Pancreas (tissue), 10 donors: ENCODE data around the gene ZBTB7A. TPM values are rescaled to one million over a fixed set of nuclear protein-coding genes. Genes with fewer than 3 reads are reported as not detected.

Source experiments
- ATAC-seq, 4 donors: fragments of 200-7000 bp; cut with Tn5 transposase; one replicate each; pipeline versions ENCODE4 v1.8.0 to v1.9.1; 2020; ENCODE audit warnings: mild to moderate bottlenecking in 4 of 4, moderate library complexity in 4 of 4
- DNase-seq, 6 donors: peaks; one replicate each; pipeline ENCODE4 v3.0.0-alpha.2; 2020
- FAIRE-seq: peaks from 2 replicates; lab custom pipeline; 2012; peaks lifted over from hg19 to GRCh38; lab: Jason Lieb, UNC
- H3K27ac ChIP-seq, 4 donors: fragments of 200-600 bp; sonication (generic); 1 replicate in 3 of 4; 2 replicates in 1 of 4; pipeline versions ENCODE4 v1.5.0 to v1.8.0; 2020
- H3K27me3 ChIP-seq, 4 donors: fragments of 200-600 bp; one replicate each; pipeline ENCODE4 v1.8.0; 2021
- H3K36me3 ChIP-seq, 3 donors: fragments of 200-600 bp; sonication (generic) in 1 of 3; one replicate each; pipeline versions ENCODE4 v1.5.0 to v1.8.0; 2020 to 2021
- H3K4me1 ChIP-seq, 3 donors: fragments of 200-600 bp; one replicate each; pipeline ENCODE4 v1.8.0; 2021
- H3K4me3 ChIP-seq, 4 donors: fragments of 200-600 bp; sonication (generic) in 2 of 4; one replicate each; pipeline versions ENCODE4 v1.5.0 to v1.8.0; 2020 to 2021
- H3K9me3 ChIP-seq, 4 donors: fragments of 200-600 bp; one replicate each; pipeline ENCODE4 v1.8.0; 2021
- WGBS, 2 donors: extraction: QIAGEN DNeasy Blood & Tissue Kit; methylation state at CpG; one replicate each; pipeline ENCODE4 v1.1.7; 2013; 5-methylcytosine and 5-hydroxymethylcytosine counted together
- intact Hi-C, 3 donors: fragments of 100-400 bp; cut with DNase I; formaldehyde crosslinking; loops; one replicate each; pipeline versions ENCODE4 v1.11.1 to v1.14.2; 2022
- polyA plus RNA-seq, 2 donors: library from polyadenylated mRNA; stranded (reverse); fragments of 200-250 nt; gene quantifications; one replicate each; pipeline ENCODE4 v1.2.3, GENCODE V29; 2013
- total RNA-seq, 6 donors: library from RNA; stranded (reverse); fragmentation: NEBNext Ultra II Directional in 4 of 6; extraction: Animal tissue kit (Norgen Biotek cat#: 25700) in 4 of 6; gene quantifications; one replicate each; pipeline versions ENCODE4 v1.2.1 to v1.2.4, GENCODE V29; 2021 to 2023
- TF ChIP-seq, protein P1 (sequence below), 4 donors: fragments of 200-600 bp; sonication (generic) in 3 of 4; IDR thresholded peaks; one replicate each; pipeline versions ENCODE4 v1.5.0 to v1.8.0; 2021; ENCODE audit warnings: antibody characterized with exemption in 4 of 4
- donor health status: healthy with polysubstance abuse.
- donor health status: DM: no; HTN: no; CAD: no; lungs with moderate emphysema.
- donor health status: DM: no; HTN: no; CAD: no.
- donor health status: control.
- donor health status: control.
- donor health status: Bipolar disorder and iron deficiency.
- donor health status: DM: yes; HTN: yes; CAD: no.
- donor health status: DM: no; HTN: no; CAD: no.
- donor health status: DM: no; HTN: no; CAD: no.
- donor health status: DM: yes; HTN: yes; CAD: no.

The ZBTB7A gene
- total and polyA plus RNA-seq, 8 donors: 6.1 to 25.0 (median 13.2) TPM

DNA sequence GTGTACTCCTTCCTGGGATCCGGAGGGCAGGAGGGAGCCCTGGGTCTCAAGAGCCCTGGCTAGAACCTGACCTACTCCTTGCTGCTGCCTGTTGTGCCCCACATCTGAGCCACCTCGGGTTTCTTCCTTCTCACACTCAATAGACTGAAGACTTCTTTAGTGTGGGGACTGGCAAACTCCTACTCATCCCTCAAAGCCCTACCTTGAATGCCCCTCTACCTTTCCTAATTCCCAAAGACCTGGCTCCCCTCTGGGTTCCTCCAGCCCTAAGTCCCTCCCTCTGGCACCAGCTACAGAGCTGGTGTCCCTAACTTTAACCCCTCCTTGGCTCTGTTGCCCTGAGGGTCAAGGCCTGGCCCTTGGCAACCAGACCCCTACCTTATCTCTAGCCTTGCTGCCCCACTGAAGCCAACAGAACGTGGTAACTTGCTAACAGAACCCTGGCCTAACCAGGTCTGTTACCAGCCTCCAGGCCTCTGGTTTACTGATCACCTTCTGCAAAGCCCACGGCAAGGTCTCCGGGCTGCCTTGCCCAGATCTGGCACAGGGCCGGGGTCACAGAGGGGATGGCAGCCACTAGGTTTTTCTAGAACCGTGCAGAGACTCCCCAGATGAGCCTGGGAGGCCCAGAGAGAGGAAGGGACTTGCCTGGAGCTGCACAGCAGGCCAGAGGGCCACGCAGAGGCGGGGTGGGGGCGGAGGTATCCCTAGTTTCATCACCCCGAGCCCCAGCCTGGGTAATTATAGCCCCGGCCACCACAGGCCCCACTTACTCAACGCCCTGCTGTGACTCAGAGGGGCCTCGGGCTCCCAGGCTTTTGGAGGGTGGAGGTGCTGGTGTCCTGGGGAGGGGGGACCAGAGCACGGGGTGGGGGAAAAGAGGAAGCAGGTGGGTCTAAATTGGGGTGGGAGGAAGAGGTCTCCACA lies 15.3 kb downstream of the ZBTB7A start:
- TF ChIP-seq, protein P1, sequence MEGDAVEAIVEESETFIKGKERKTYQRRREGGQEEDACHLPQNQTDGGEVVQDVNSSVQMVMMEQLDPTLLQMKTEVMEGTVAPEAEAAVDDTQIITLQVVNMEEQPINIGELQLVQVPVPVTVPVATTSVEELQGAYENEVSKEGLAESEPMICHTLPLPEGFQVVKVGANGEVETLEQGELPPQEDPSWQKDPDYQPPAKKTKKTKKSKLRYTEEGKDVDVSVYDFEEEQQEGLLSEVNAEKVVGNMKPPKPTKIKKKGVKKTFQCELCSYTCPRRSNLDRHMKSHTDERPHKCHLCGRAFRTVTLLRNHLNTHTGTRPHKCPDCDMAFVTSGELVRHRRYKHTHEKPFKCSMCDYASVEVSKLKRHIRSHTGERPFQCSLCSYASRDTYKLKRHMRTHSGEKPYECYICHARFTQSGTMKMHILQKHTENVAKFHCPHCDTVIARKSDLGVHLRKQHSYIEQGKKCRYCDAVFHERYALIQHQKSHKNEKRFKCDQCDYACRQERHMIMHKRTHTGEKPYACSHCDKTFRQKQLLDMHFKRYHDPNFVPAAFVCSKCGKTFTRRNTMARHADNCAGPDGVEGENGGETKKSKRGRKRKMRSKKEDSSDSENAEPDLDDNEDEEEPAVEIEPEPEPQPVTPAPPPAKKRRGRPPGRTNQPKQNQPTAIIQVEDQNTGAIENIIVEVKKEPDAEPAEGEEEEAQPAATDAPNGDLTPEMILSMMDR (IDR thresholded peaks at IDR 0.05): no peak
- Histone ChIP-seq H3K9me3 (no peaks in the 10 kb centered on the region), H3K4me1 (peaks cover 0 to 6% (median 0%) of the 10 kb centered on the region in 3 donors), H3K27me3 (no peaks in the 10 kb centered on the region), H3K4me3 (no peak overlapping the region), H3K27ac (peak overlapping the region; percentile 36 to 75 (median 58)), H3K36me3 (peaks cover 0 to 23% (median 13%) of the 10 kb centered on the region in 3 donors)
- WGBS, 2 donors: 80 to 86% methylated on average over 13 to 15 of the region's 15 CpGs
- ATAC-seq: peak in 2 of 4 donors; percentile 3 to 43
- intact Hi-C loops: loop anchor here in 1 of 3 donors (5.0 kb wide), 1 partner anchor 34 kb away; no protein-coding TSS in a partner anchor
- FAIRE-seq: no peak
- no peak for DNase-seq

DNA sequence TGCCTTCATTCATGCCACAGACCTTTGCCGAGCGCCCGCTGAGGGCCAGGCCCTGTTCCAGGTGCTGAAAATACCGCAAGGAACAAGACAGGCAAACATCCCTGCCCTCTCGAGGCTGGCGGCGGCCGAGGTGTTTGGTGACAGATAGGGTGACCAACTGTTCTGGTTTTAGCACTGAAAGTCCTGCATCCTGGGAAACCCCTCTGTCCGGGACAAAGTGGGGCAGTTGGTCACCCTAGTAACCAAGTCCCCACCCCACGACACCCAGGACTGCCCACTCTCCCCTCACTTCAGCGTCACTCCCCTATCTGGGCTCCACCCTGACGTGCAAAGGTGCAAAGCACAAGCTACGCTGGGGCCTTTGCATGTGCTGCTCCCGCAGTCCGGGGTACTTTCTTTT lies 17.3 kb downstream of the ZBTB7A start:
- Histone ChIP-seq H3K9me3 (no peaks in the 10 kb centered on the region), H3K36me3 (peaks cover 0 to 17% (median 8%) of the 10 kb centered on the region in 3 donors), H3K27me3 (no peaks in the 10 kb centered on the region), H3K4me3 (no peak overlapping the region), H3K27ac (no peak overlapping the region), H3K4me1 (peaks cover 0 to 6% (median 0%) of the 10 kb centered on the region in 3 donors)
- intact Hi-C loops: no loop called here
- FAIRE-seq (no peak), ATAC-seq (peak in 1 of 4 donors; percentile 9), DNase-seq (peak in 3 of 6 donors; percentile 15 to 68 (median 35))
- TF ChIP-seq, protein P1 (IDR thresholded peaks at IDR 0.05): no peak
- WGBS, 2 donors: 60 to 61% methylated on average over 15 of the region's 15 CpGs

DNA sequence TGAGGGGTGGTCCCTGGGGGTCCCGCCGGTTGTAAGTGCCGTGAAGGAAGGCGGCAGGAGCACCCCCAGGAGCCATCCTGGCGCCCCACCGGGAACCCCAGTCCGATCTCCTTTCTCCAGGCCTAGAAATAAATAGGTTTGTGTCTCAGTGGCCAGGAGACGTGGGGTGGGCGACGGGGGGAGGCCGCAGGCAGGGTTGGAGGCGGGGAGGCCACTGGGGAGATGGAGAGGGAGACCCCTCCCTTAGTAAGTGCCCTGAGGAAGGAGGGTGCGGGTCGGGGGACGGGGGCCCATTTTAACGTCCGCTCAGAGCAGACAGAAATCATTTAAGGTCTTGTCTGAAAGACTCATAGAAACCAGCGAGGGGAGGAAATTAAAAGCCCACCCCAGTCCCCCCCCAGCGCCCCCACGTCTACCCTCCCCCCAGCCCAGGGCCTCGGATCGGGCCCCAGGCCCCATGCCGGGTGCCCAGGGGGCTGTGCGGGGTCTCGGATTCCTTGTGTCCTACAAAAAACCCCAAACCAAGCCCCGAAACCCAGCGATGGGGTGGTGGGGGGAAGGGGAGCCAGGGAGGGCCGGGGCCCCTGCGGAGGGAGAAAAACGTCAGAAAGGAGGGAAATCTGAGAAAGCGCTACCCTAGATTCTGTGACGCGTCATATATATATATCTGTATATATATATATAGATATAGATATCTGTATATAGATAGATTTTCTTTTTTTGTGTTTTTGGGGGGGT lies 19.6 kb downstream of the ZBTB7A start:
- H3K27ac ChIP-seq: no peak overlapping the region
- intact Hi-C loops: no loop called here
- H3K4me1 ChIP-seq: peaks cover 9 to 13% (median 12%) of the 10 kb centered on the region in 3 donors
- no peak for FAIRE-seq
- no peak for DNase-seq
- no peak overlapping the region for H3K4me3 ChIP-seq
- no peak for ATAC-seq
- TF ChIP-seq, protein P1 (IDR thresholded peaks at IDR 0.05): no peak
- H3K9me3 ChIP-seq: no peaks in the 10 kb centered on the region
- H3K27me3 ChIP-seq: no peaks in the 10 kb centered on the region
- 88 to 93% methylated on average over 33 of the region's 33 CpGs for WGBS, 2 donors
- H3K36me3 ChIP-seq: no peaks in the 10 kb centered on the region

DNA sequence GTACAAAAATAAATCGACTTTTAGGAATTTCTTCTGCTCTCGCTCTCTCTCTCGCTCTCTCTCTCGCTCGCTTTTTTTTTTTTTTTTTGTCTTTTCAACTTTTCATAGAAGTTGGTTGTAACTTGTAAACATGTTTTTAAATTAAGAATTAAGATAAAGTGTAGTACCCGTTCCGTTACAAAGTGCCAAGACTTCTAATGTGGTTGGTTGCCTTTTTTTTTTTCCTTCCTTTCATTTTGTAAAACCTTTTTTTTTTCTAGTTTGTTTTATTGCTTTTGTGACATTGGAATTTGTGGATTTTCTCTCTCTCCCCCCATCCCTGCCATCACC lies 20.4 kb downstream of the ZBTB7A start:
- 81% methylated on average over 7 of the region's 7 CpGs for WGBS, 2 donors
- FAIRE-seq (no peak), ATAC-seq (no peak), DNase-seq (no peak)
- Histone ChIP-seq H3K4me3 (no peak overlapping the region), H3K4me1 (peaks cover 10 to 14% (median 12%) of the 10 kb centered on the region in 3 donors), H3K27ac (no peak overlapping the region), H3K9me3 (no peaks in the 10 kb centered on the region), H3K27me3 (no peaks in the 10 kb centered on the region), H3K36me3 (no peaks in the 10 kb centered on the region)
- TF ChIP-seq, protein P1 (IDR thresholded peaks at IDR 0.05): no peak
- intact Hi-C loops: no loop called here
